ENCODE measurements around the gene ZBTB7A.

The ZBTB7A gene

DNA sequence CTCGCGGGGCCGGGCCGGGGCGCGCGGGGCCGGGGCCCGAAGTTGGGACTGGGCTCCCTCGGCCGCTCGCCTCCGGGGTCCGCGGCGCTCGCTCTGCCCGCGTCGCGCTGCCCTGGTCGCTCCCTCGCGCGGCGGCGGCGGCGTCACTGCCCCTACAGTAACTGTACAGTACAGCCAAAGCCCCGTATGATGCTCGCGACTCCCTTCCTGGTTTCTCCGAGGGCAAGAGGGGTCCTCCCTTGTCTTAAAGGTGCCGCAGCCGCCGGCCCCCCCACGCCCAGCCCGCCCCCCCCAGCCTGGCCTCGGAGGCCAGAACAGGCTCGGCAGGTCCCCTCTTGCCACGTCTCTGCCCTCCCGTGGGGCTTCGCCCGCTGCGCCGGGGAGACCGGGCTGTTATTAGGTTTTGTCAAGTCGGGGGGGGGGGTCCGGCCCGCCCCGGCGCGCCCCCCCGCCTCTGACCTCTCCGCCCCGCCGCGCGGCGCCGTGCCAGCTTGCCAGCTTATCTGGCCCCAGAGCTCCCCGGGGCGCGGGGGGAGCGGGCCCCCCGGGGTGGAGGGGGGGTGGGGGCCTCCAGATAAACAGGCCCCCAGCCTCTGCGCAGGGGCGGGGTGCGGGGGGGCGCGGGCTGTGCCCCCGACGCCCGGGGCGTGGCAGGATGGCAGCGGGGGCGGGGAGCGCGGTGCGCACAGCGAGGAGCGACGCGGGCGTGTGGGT lies at the start of gene ZBTB7A:
Gene ZBTB7A, minus strand, starts transcription at position 218 of the 714 bp plus-strand sequence. CDS start 11,667 bp downstream, outside the sequence.
- peak; percentile 72 for DNase-seq

DNA sequence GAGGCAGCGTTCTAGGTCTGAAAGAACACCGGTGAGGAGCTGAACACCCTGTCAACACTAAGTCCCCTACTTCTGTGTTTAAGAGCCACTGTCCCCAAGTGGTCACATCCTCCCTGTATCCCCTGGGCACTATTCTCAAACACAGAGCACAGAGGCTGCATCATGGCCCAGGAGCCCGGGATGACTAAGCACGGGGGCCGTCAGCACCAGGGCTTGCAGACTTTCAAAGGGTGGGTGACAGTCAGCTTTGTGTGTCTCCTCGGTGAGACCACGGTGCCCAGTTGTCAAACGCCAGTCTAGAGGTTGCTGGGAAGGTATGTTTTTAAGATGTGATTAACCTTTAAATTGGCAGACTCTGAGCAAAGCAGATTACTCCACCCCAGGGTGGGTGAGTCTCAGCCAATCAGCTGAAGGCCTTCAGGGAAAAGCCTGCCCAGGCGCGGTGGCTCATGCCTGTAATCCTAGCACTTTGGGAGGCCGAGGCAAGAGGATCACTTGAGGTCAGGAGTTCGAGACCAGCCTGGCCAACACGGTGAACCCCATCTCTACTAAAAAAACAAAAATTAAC lies 49.2 kb upstream of the ZBTB7A start:
- no peak for DNase-seq

DNA sequence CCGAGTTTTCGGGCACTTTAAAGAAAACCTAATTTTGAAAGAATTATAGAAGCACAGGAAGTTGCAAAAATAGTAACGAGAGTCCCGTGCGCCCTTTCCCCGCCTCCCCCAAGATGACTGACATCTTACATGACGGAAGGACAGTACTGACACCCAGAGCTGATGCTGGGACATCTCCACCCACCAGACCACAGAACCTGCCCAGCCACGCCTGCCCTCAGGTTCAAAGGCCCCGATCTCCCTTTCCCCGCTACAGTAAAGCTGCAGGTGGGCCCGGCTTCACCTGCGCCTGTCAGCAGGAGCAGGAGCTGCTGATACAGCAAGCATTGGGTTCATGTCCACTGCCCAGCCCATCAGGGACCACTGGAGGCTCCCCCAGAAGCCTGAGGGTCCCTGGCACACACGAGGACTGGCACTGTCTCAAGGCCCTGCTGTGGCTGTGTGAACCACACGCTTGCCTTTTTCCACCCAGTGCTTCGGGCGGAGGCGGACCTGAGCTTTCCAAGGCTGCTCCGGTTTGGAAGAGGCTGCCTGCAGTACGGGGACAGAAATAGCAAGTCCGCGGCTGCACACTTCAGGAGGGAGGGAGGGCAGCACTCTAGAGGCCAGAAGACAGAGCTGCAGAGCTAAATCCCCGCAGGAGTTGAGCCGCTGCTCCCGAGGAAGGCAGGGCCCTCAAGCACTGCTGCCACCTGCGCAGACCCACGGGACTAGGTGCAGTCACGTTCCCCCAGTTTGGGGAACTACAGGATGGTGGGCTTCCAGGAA lies 48.5 kb upstream of the ZBTB7A start:
- no peak for DNase-seq

DNA sequence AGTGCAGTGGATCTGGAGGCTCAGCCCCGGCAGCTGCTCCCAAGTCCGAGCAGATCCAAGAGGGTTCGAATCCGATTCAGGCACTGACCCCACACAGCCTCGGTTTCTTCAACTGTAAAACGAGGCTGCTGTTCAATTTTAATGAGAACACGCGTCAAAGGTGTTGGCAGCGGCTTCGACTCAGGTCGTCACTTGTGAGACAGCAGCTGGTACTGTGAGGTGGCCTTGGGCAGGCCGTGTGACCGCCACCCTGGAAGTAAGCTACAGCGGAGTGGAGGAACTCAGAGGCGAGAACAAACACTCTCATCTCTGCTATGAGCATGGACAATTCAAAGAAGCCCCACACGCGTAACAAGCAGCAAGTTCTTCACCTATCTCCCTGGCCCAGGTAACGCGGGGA lies 47.5 kb upstream of the ZBTB7A start:
- DNase-seq: no peak

DNA sequence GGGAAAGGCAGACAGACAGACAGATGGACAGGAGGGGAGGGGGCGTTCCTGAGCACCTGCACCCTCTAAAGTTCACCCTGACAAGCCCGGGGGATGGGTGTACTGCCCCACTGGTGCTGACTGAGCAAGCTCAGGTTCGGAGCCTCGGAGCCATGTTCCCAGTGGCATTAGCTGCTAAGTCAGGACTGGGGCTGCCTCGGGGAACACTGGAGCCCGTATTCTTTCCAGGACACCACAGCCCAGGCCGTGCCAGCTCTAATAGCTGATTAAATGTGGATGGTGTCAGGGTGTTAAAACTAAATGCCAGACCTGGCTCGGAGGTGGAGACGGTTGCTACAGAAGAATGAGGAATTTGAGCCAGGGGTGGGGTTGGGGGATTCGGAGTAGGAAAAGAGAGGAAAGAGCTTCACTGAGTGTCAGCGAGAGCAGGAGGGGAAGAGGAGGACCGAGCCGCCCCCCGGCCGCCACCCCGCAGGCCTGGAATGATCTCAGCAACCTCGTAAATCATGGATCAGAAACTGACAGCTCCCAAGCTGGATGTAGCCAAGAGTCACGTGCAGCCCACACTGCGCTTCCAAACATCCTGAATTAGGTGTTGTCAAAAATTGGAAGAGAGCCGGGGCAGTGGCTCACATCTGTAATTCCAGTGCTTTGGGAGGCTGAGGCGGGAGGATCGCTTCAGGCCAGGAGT lies 46.8 kb upstream of the ZBTB7A start:
- DNase-seq: no peak

DNA sequence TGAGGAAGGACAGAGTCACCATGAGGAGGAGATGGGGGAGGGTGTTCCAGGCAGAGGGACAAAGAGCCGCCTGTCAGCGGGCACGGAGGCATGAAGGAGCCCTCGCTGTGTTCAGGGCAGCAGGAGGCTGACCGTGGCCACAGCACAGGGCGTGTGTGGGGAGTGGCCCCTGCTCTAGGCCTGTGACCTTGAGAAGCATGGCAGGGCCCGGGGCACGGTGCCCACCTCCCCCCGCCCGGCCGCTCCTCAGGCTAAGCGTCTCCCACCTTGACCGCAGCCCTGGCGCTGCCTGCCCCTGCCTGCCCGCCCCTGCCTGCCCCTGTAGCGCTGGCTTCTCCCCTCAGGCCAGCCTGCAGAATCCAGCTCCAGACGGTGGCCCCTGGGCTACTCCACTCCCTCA lies 45.7 kb upstream of the ZBTB7A start:
- DNase-seq: no peak

DNA sequence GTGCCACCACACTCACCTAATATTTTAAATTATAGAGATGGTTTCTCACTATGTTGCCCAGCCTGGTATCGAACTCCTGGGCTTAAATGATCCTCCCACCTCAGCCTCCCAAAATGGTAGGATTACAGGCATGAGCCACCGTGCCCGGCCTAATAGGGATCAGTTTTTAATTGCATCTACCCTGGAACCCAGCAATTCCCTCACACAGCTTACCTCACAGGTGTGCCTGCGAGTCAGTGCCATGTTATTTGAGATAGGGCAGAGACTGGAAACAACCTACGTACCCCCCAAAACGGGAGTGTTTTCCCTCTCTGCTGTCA lies 42.9 kb upstream of the ZBTB7A start:
- no peak for DNase-seq

DNA sequence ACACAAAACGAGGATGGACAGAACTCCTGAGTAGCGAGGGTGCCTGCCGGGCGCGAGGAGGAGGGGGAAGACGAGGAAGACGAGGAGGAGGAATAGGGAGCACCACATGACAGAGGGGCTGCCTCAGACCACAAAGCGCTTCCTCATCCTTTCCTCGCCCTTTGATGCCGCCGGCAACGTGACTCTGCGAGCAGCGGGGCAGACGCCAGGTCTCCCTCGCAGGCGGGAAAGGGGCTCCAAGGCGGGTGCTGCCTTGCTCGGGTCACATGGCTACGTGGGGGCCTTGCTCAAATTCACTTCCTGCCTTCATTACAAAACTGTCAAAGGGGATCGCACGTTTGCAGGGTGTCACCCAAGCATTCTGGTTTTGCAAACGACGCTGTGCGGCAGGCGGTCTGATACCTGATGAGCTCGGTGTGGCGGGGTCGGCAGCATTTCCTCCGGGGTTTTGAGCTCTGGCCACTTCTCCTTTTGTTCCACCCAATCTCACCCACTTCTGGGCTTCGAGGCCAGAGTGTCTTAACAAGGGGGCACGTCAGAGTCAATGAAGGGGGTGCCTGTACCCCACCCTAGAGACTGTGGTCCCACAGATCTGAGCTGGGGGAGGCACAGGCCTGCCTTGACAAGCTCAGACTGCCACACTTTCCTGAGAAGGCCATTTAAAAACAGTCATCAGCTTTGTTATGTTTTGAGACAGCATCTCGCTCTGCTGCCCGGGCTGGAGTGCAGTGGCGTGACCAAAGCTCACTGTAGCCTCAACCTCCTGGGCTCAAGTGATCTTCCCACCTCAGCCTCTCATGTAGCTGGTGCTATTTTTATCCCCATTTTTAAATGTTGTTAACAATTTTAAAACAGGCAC lies 42.3 kb upstream of the ZBTB7A start:
- peak; percentile 42 for DNase-seq

DNA sequence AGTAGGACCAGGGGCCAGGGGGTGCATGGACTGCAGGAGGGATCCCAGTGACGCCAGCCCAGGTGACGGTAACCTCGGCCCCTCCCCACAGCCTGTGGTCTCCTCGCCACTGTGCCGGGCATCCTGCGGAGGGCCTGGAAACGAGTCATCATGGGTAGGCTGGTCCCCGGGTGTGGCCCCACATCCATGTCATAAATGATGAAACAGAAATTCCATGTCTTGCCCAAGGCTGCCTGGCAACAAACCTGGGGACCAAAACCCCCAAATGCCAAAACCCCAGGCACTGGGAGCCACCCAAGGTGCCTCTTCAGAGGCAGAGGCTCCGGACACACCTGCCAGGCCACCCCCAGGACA lies 36.4 kb upstream of the ZBTB7A start:
- DNase-seq: no peak

DNA sequence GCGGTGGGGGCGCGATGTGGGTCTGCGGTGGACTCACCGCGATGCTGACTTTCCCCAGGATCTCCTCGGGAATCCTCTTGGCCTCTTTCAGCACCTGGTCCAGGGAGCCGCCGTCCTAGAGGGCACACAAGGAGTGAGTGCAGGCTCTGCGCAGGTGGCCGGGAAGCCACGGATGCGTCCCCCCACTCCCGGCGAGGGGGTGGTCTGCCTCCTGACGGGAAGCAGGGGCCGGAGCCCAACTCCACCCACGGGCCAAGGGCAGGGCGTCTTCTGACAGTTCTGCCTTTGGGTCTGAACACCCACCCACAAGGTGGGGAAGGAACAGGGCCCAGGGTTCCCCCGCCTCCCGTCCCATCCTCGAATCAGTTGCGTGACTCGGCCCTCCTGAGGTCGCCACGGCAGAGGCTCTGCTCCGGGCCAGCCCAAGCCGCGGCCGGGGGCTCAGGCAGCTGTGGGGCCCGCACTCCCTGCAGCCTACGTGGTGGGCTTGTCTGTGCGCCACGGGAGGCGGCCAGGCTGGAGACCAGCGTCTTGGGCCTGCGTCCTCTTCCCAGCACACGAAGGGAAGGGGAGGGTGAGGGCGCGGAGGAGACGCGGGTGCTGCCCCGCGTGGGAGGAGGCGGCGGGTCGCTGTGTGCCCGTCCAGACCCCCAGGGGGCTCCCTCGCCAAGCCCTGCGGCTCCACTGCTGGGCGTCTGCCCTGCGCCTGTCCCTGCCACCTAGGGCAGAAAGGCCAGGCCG lies 35.8 kb upstream of the ZBTB7A start:
- DNase-seq: no peak

DNA sequence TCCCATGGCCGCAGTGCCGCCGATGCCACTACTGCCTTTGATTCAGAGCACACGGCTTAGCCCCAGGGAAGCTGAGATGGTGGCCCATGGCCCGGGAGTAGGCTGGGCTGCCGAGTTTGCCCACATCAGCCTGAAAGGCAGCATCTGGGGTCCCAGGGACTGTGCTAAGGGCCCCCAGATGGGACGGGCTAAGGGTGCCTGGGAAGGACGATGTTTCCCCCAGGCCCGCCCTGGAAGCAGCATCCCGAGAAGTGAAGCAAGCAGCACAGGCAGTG lies 34.7 kb upstream of the ZBTB7A start:
- DNase-seq: no peak

DNA sequence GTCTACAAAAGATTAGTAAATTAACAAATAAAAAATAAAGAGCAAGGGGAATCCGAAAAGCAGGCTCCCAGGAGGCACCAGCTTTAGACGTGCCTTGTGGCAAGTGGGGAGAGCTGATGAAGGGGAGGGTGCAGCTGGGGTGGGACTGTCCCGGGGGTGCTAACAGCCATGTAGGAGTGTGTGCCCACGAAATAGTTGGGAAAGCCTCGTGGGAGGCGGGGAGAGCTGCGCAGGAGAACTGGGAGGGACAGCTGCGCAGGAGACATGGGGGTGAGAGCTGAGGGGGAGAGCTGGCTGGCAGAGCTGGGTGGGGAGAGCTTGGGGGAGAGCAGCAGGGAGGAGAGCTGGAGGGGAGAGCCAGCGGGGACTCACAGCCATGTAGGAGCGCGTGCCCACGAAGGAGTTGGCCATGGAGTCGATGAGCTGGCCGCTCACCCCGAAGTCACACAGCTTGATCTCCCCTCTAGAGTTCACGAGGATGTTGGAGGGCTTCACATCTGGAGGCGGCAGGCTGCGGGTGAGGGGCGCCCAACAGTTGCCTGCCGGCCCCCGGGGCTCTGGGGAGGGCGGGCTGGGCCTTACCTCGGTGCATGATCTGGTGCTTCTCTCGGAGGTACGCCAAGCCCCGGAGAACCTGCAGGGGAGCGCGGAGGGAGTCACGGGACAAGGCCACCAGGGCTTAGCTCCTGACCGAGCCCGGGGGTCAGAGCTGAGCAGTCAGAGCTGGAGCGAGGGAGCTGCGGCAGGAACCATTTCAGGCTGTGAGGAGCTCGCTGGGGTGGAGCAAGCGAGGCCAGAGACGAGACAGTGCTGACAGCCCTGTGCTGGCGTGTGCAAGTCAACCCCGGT lies 34.2 kb upstream of the ZBTB7A start:
- DNase-seq: no peak

DNA sequence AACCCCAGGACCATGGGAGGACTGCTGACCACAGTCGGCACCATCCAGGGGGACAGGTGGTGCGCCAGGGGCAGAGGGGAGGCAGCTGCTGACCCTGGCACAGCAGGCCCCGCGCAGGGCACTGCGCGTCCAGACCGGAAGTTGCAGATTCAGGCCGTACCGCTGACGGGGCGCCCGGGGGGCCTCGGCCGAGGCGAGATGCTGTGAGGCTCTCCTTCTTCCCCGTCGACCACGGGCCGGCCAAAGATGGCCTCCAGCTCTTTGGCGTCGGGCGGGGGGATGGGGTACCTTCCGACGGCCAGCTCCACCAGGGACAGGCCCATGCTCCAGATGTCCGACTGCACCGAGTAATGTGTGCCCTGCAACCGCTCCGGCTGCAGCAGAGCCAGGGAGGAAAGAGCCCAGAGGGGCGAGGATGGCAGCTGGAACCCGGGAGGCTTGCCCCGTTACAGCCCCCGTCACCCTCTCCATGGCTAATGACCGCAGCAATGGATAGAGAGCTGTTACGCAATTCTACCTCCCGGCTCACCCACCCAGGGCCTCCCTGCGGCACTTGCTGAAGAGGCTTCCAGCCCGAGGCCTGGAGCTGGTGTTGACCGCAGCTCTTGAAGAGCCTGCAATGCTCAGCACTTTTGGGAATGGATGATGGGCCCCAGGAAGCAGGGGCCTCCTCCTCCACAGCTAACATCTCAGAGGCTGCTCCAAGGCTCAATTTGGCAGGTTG lies 32.5 kb upstream of the ZBTB7A start:
- no peak for DNase-seq

DNA sequence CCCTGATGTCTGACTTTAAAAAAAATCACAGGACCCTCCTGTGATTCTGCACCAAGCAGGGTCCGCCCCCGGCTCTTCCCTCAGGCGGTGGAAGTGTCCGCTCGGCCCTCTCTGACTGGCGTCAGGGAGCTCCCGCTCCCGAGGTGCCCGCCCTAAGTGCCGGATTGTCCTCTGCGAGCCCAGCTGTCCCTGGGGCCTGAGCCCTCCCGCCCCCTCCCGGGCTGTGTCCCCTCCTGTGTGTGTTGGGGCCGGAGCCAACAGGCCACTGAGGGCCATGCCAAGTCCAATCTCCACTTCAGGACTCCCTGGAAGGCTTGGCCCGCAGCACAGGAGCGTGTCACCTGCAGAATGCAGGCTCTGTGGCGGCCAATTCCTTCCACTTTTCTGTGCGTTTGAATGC lies 31.8 kb upstream of the ZBTB7A start:
- no peak for DNase-seq

DNA sequence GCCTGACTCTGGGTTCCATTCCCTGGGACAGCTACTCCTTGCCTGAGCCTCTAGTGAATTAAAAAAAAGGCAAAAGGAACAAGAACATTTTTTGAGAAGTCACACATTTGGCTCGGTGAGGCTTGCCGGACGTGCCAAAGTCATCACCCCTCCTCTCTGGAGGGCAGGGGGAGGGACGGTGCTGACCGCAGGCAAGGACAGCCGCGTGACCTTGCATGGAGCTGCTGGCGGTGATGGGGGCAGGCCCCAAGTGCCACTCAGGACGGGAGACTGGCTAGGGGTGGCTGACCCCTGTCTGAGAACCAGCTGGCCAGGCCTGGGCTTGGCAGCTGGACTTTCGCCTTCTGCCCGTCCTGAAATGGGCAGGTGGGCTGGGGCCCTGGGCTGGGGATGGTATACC lies 30.8 kb upstream of the ZBTB7A start:
- no peak for DNase-seq

DNA sequence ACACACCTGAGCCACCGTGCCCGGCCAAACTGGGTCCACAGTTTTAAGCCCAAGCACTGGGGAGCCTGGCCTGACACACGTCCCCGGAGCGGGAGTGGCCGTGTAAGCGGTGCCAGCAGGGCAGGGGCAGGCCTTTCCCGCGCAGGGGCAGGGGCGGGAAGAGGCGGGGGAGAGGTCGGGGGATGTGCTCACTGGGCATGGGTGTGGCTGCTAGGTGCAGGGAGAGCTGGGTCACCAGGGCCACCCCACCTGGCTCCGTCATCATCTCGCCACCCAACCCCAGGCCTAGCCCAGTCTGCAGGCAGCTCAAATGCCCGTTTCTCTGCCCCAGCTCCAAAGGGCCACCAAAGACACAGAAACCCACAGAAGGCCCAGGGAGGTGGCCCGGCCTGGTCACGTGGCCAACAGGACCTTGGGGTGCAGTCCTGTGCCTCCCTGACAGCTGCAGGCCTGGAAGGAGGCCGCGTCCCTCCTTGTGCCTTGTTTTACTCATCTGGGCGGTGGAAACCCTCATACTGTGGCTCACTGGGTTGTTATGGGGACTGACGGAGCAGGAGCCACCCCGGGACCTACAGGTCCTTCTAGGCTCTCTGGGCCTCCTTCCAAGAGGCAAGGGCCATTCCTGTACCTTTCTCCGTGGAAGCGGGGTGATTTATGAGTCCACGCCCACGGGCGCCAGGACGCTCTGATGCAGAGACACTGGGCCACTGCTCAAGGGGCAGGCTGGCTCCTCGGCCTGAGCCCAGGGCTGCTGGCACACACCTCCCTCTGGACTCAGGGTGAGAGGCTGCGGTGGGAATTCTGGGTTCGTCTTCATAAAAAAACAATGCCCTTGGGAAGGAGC lies 29.6 kb upstream of the ZBTB7A start:
- no peak for DNase-seq

DNA sequence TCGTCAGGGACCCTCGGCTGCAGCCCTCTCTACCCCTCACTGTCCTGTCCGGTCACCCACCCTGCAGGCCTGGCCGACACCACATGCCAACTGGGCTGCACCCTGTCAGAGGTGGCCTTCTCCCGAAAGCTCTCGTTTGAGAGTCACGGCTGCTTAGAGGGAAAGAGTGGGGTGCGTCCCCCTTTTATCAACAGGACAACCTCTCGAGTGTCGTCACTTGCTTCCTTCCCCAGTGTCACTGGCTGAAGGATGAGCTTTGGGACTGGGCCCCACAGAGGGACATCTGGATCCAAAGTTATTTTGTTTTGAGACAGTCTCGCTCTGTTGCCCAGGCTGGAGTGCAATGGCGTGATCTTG lies 28.8 kb upstream of the ZBTB7A start:
- no peak for DNase-seq

DNA sequence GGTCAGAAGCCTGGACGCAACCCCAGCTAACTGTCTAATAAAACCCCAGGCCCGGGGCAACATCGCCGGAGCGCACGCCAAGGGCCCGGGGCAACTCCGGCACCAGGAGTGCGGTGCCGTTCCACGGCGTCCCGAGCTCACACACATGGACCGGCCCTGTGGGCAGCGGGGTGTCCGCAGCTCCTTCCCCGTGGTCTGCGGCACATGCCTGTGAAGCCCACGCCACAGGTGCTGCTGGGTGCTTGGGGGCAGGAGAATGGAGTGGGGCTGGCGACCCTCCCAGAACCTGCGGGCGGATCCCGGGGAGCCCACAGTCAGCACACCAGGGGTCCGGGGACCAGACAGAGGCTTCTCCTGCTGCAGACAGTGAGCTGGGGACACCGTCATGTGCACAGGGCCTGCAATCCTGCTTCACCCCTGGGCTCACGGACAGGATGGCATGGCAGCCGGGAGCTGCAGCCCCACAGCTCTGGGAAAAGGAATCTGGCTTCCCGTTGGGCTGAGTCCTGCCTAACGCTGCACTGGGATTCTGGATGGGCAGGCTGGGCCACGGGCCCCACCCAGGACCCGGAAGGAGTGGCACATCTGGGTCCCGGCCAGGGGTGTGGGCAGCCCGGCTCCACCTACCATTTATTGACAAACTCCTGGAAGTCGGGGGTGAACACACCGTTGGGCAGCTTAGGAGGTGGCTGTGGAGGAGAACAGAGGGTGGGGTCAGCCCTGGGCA lies 28.2 kb upstream of the ZBTB7A start:
- DNase-seq: no peak

DNA sequence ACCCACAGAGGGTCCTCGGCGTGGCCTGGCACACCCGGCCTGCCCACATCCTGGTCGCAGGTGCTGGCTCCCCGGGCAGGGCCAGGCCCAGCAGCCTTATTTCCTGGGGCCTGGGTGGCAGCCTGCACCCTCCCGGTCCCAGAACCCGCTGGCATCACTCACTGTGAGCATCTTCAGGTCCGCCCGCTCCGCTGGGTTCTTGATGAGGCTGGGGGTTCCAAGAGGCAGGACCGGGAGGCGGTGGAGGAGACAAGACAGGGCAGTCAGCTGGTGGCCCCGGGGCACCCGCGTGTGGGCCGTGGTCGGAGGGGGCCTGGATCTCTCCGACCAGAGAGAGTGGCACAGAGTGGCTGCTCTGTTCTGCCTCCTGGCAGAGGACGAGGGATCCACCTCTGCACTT lies 27.6 kb upstream of the ZBTB7A start:
- DNase-seq: no peak

All from activated T-cell treated with anti-CD3 and anti-CD28 coated beads for 4 hours (primary cell).